Stimulated activated naive B cell treated with anti-CD40 and anti-IgM and Interleukin-4, amounts not matched to agents 10 μg/mL and 1 μg/mL and 100 μg/mL, for 72 hours (primary cell): ENCODE results near the gene C1QTNF4.
"Not testable (repeated sequence)": the region's sequence is repeated elsewhere in the genome, so short reads cannot be mapped to it uniquely, and the experiment has no call there.

Source experiments
- ATAC-seq, 2 donors: fragments of 150-1000 bp; cut with Tn5 transposase; replicated peaks; 2 replicates each; pipeline ENCODE4 v1.10.0; 2021; ENCODE audit warnings: moderate library complexity in 1 of 2
- DNase-seq: peaks from one replicate; pipeline ENCODE4 v3.0.0; 2021
- H3K27ac Mint-ChIP-seq: one replicate; pipeline ENCODE4 v1.8.0; 2022; ENCODE audit warnings: mild to moderate bottlenecking, mixed read lengths
- H3K27me3 Mint-ChIP-seq, 2 donors: one replicate each; pipeline ENCODE4 v1.8.0; 2022; ENCODE audit warnings: mixed read lengths in 2 of 2
- H3K36me3 Mint-ChIP-seq, 2 donors: one replicate each; pipeline ENCODE4 v1.8.0; 2022; ENCODE audit warnings: mixed read lengths in 2 of 2, mild to moderate bottlenecking in 1 of 2
- H3K4me1 Mint-ChIP-seq, 2 donors: one replicate each; pipeline ENCODE4 v1.8.0; 2022; ENCODE audit warnings: mixed read lengths in 2 of 2, mild to moderate bottlenecking in 1 of 2
- H3K4me3 Mint-ChIP-seq, 2 donors: one replicate each; pipeline ENCODE4 v1.8.0; 2022; ENCODE audit warnings: mild to moderate bottlenecking in 2 of 2, mixed read lengths in 2 of 2, moderate library complexity in 1 of 2
- H3K9me3 Mint-ChIP-seq, 2 donors: one replicate each; pipeline ENCODE4 v1.8.0; 2022; ENCODE audit warnings: mixed read lengths in 2 of 2, mild to moderate bottlenecking in 1 of 2

Gene C1QTNF4

GRCh38 chr11:47566149-47566698, 28.0 kb downstream of the C1QTNF4 start:
- DNase-seq (no peak), ATAC-seq (no peak)
- H3K4me1 Mint-ChIP-seq, result peaks cover 8 to 22% of the 10 kb centered on the region in 2 donors
- no peaks in the 10 kb centered on the region for H3K27me3 Mint-ChIP-seq
- H3K36me3 Mint-ChIP-seq, result peaks cover 3 to 6% of the 10 kb centered on the region in 2 donors
- H3K4me3 Mint-ChIP-seq, result peak overlapping the region; percentile 87 to 96
- H3K9me3 Mint-ChIP-seq, result no peaks in the 10 kb centered on the region
- H3K27ac Mint-ChIP-seq, result peak overlapping the region; percentile 82

- peak within 1 kb of the TSS; percentile 87 to 96 for H3K4me3 Mint-ChIP-seq
- H3K27me3 Mint-ChIP-seq, result no peaks in the 10 kb centered on the region
- H3K27ac Mint-ChIP-seq, result peak within 1 kb of the TSS; percentile 89
- peak; percentile 73 for DNase-seq
- peaks cover 8 to 20% of the 10 kb centered on the region in 2 donors for H3K4me1 Mint-ChIP-seq
- H3K36me3 Mint-ChIP-seq, result peaks cover 2 to 5% of the 10 kb centered on the region in 2 donors
- peak; percentile 96 to 97 for ATAC-seq
- H3K9me3 Mint-ChIP-seq, result no peaks in the 10 kb centered on the region
Observed at GRCh38 chr11:47565340-47566148, 28.7 kb downstream of the C1QTNF4 start, which contains the start of gene PTPMT1. PTPMT1 (plus strand) TSS chr11:47565599; CDS start chr11:47565623, 24 bp downstream.

GRCh38 chr11:47564933-47565339, 29.3 kb downstream of the C1QTNF4 start:
- Mint-ChIP-seq H3K27ac (peak overlapping the region; percentile 89), H3K36me3 (peaks cover 2 to 10% of the 10 kb centered on the region in 2 donors), H3K4me1 (peaks cover 8 to 20% of the 10 kb centered on the region in 2 donors), H3K9me3 (no peaks in the 10 kb centered on the region), H3K27me3 (no peaks in the 10 kb centered on the region), H3K4me3 (peak overlapping the region; percentile 87 to 96)
- no peak for DNase-seq
- peak; percentile 6 to 19 for ATAC-seq

- not testable (repeated sequence) for H3K36me3 Mint-ChIP-seq, DNase-seq, H3K9me3 Mint-ChIP-seq, H3K27ac Mint-ChIP-seq, H3K27me3 Mint-ChIP-seq, ATAC-seq
- Mint-ChIP-seq H3K4me3 (peak overlapping the region; percentile 13 to 57), H3K4me1 (peaks cover 8 to 20% of the 10 kb centered on the region in 2 donors)
Observed at GRCh38 chr11:47564366-47564765, 29.8 kb downstream of the C1QTNF4 start.

- not testable (repeated sequence) for DNase-seq, H3K27me3 Mint-ChIP-seq, H3K9me3 Mint-ChIP-seq, H3K27ac Mint-ChIP-seq, H3K36me3 Mint-ChIP-seq, ATAC-seq, H3K4me3 Mint-ChIP-seq
- peaks cover 8 to 20% of the 10 kb centered on the region in 2 donors for H3K4me1 Mint-ChIP-seq
Observed at GRCh38 chr11:47562393-47562792, 31.8 kb downstream of the C1QTNF4 start.

- Mint-ChIP-seq H3K36me3 (peaks cover 2 to 5% of the 10 kb centered on the region in 2 donors), H3K27ac (no peak overlapping the region), H3K27me3 (no peaks in the 10 kb centered on the region), H3K4me3 (no peak overlapping the region), H3K4me1 (peaks cover 6 to 14% of the 10 kb centered on the region in 2 donors), H3K9me3 (no peaks in the 10 kb centered on the region)
- DNase-seq (no peak), ATAC-seq (no peak)
Observed at GRCh38 chr11:47560426-47560825, 33.8 kb downstream of the C1QTNF4 start.

- ATAC-seq (no peak), DNase-seq (no peak)
- Mint-ChIP-seq H3K4me3 (no peak overlapping the region), H3K4me1 (peaks cover 2 to 13% of the 10 kb centered on the region in 2 donors), H3K27me3 (no peaks in the 10 kb centered on the region), H3K9me3 (no peaks in the 10 kb centered on the region), H3K27ac (no peak overlapping the region), H3K36me3 (peaks cover 1 to 5% of the 10 kb centered on the region in 2 donors)
Observed at GRCh38 chr11:47558695-47559094, 35.5 kb downstream of the C1QTNF4 start.

GRCh38 chr11:47557004-47557403, 37.2 kb downstream of the C1QTNF4 start:
- not testable (repeated sequence) for H3K27ac Mint-ChIP-seq, DNase-seq, H3K4me3 Mint-ChIP-seq, H3K27me3 Mint-ChIP-seq, H3K9me3 Mint-ChIP-seq, ATAC-seq
- peaks cover 5 to 13% of the 10 kb centered on the region in 2 donors for H3K4me1 Mint-ChIP-seq
- H3K36me3 Mint-ChIP-seq, result peaks cover 5 to 10% of the 10 kb centered on the region in 2 donors

- no peak for DNase-seq
- peaks cover 19 to 38% of the 10 kb centered on the region in 2 donors for H3K4me1 Mint-ChIP-seq
- H3K9me3 Mint-ChIP-seq, result no peaks in the 10 kb centered on the region
- ATAC-seq, result peak; percentile 46 to 49
- peaks cover 10 to 21% of the 10 kb centered on the region in 2 donors for H3K36me3 Mint-ChIP-seq
- H3K4me3 Mint-ChIP-seq, result peak overlapping the region; percentile 89 to 97
- peak overlapping the region; percentile 92 for H3K27ac Mint-ChIP-seq
- H3K27me3 Mint-ChIP-seq, result no peaks in the 10 kb centered on the region
Observed at GRCh38 chr11:47553406-47553743, 40.8 kb downstream of the C1QTNF4 start.

GRCh38 chr11:47552566-47553405, 41.4 kb downstream of the C1QTNF4 start, which contains the start of gene CELF1:
CELF1 (minus strand) TSS chr11:47553132; CDS start chr11:47499523, 53,609 bp downstream.
- DNase-seq, result peak; percentile 92
- peak; percentile 95 to 96 for ATAC-seq
- peaks cover 12 to 25% of the 10 kb centered on the region in 2 donors for H3K36me3 Mint-ChIP-seq
- no peaks in the 10 kb centered on the region for H3K27me3 Mint-ChIP-seq
- H3K4me3 Mint-ChIP-seq, result peak within 1 kb of the TSS; percentile 97 to 98
- H3K4me1 Mint-ChIP-seq, result peaks cover 21 to 44% of the 10 kb centered on the region in 2 donors
- no peaks in the 10 kb centered on the region for H3K9me3 Mint-ChIP-seq
- H3K27ac Mint-ChIP-seq, result peak within 1 kb of the TSS; percentile 99

GRCh38 chr11:47552056-47552565, 42.1 kb downstream of the C1QTNF4 start:
- Mint-ChIP-seq H3K36me3 (peaks cover 13 to 25% of the 10 kb centered on the region in 2 donors), H3K4me1 (peaks cover 21 to 50% of the 10 kb centered on the region in 2 donors), H3K27ac (peak overlapping the region; percentile 99), H3K4me3 (peak overlapping the region; percentile 97 to 98), H3K9me3 (no peaks in the 10 kb centered on the region), H3K27me3 (no peaks in the 10 kb centered on the region)
- ATAC-seq (peak; percentile 3), DNase-seq (peak; percentile 6)

GRCh38 chr11:47551086-47551485, 43.1 kb downstream of the C1QTNF4 start:
- H3K4me1 Mint-ChIP-seq, result peaks cover 23 to 51% of the 10 kb centered on the region in 2 donors

GRCh38 chr11:47550288-47551047, 43.7 kb downstream of the C1QTNF4 start:
- peaks cover 14 to 25% of the 10 kb centered on the region in 2 donors for H3K36me3 Mint-ChIP-seq
- H3K4me1 Mint-ChIP-seq, result peaks cover 23 to 51% of the 10 kb centered on the region in 2 donors
- no peaks in the 10 kb centered on the region for H3K27me3 Mint-ChIP-seq
- DNase-seq (no peak), ATAC-seq (no peak)
- H3K9me3 Mint-ChIP-seq, result no peaks in the 10 kb centered on the region
- peak overlapping the region; percentile 97 to 98 for H3K4me3 Mint-ChIP-seq
- H3K27ac Mint-ChIP-seq, result no peak overlapping the region

More at GRCh38 chr11:47551086-47551485, 43.1 kb downstream of the C1QTNF4 start:
- DNase-seq (no peak), ATAC-seq (no peak)
- H3K27ac Mint-ChIP-seq, result peak overlapping the region; percentile 81
- peak overlapping the region; percentile 97 to 98 for H3K4me3 Mint-ChIP-seq
- H3K9me3 Mint-ChIP-seq, result no peaks in the 10 kb centered on the region
- peaks cover 14 to 25% of the 10 kb centered on the region in 2 donors for H3K36me3 Mint-ChIP-seq
- H3K27me3 Mint-ChIP-seq, result no peaks in the 10 kb centered on the region
